Measurements from ENCODE around the gene RBMS2.

The RBMS2 gene

GRCh38 chr12:56632701-56633467, 111.3 kb downstream of the RBMS2 start:
- peak; percentile 92 for DNase-seq

GRCh38 chr12:56633468-56634241, 112.0 kb downstream of the RBMS2 start:
- DNase-seq: peak; percentile 92

GRCh38 chr12:56634242-56634836, 112.7 kb downstream of the RBMS2 start:
- DNase-seq: peak; percentile 93

GRCh38 chr12:56634837-56635791, 113.5 kb downstream of the RBMS2 start:
- peak; percentile 95 for DNase-seq

GRCh38 chr12:56635806-56636674, 114.4 kb downstream of the RBMS2 start:
- peak; percentile 95 for DNase-seq

- peak; percentile 100 for DNase-seq
Observed at GRCh38 chr12:56636675-56637540, 115.3 kb downstream of the RBMS2 start.

GRCh38 chr12:56637621-56638020, 116.0 kb downstream of the RBMS2 start:
- no peak for DNase-seq

GRCh38 chr12:56641219-56641618, 119.6 kb downstream of the RBMS2 start:
- DNase-seq: no peak

GRCh38 chr12:56644654-56645053, 123.0 kb downstream of the RBMS2 start:
- DNase-seq: no peak

GRCh38 chr12:56645201-56645716, 123.6 kb downstream of the RBMS2 start:
- peak; percentile 46 for DNase-seq

All from NCI-H82 (cell line).